HCT116 (cell line): ENCODE data around the gene LCA5L. TPM values are rescaled to one million over a fixed set of nuclear protein-coding genes. Genes with fewer than 3 reads are reported as not detected.

ENCODE experiments used
- ATAC-seq: fragments of 200-7000 bp; cut with Tn5 transposase; 2 replicates; pipeline ENCODE4 v1.9.1; 2020; ENCODE audit warnings: mild to moderate bottlenecking, moderate library complexity
- BruUV-seq: library from RNA; stranded (reverse); fragments of 400-500 nt; replicated peaks from 2 replicates; lab custom pipeline; 2021; lab: Mats Ljungman, UMichigan
- CTCF ChIA-PET: fragments of 300-600 bp; sonication (Branson Sonifier 250); formaldehyde crosslinking; loops from one replicate; lab custom pipeline; 2021; ENCODE audit warnings: antibody characterized with exemption; lab: Charles Lee
- POLR2A ChIA-PET: fragments of 300-600, 350-600 bp; sonication (Branson Sonifier 250); formaldehyde crosslinking; loops from one replicate; lab custom pipeline; 2021; ENCODE audit warnings: antibody characterized with exemption; lab: Charles Lee
- RAD21 ChIA-PET, 2 experiments: fragments of 300-600 bp; sonication (Branson Sonifier 250); formaldehyde crosslinking; loops; one replicate each; lab custom pipeline; 2023; ENCODE audit warnings: low total read pairs in 2 of 2; ENCODE audit not compliant: uncharacterized antibody in 2 of 2, unreplicated experiment in 2 of 2, low non-redundant PET in 1 of 2; lab: Charles Lee
- DNase-seq: peaks from one replicate; pipeline ENCODE4 v3.0.0-alpha.2; 2010; ENCODE audit warnings: low read depth, low spot score
- H2AFZ ChIP-seq: fragments of 200-600 bp; shearing (Covaris generic), sonication (generic); 2 replicates; pipeline ENCODE4 v1.6.1; 2017; ENCODE audit warnings: low read depth, mixed run types, mixed read lengths, antibody characterized with exemption, low read length; ENCODE audit not compliant: poor library complexity, severe bottlenecking
- H3K27ac ChIP-seq: 2 replicates; pipeline ENCODE4 v1.5.1; 2012; ENCODE audit warnings: low read depth, low read length
- H3K27me3 ChIP-seq: fragments of 200-600 bp; sonication (generic); 2 replicates; pipeline ENCODE4 v1.6.1; 2016; ENCODE audit warnings: mixed run types, low read length, mixed read lengths; ENCODE audit not compliant: insufficient read depth
- H3K36me3 ChIP-seq, 2 experiments: fragments of 200-500 bp in 1 of 2; fragments of 200-600 bp in 1 of 2; sonication (Bioruptor generic) in 1 of 2; sonication (generic) in 1 of 2; 2 replicates each; pipeline versions ENCODE4 v1.5.1 to v1.6.1; 2014 to 2016; ENCODE audit warnings: low read length in 2 of 2, inconsistent platforms in 1 of 2, mixed read lengths in 1 of 2, mixed run types in 1 of 2; ENCODE audit not compliant: insufficient read depth in 2 of 2, control insufficient read depth in 1 of 2
- H3K4me1 ChIP-seq, 2 experiments: fragments of 200-600 bp in 1 of 2; sonication (generic) in 1 of 2; 2 replicates each; pipeline versions ENCODE4 v1.5.1 to v1.6.1; 2012 to 2017; ENCODE audit warnings: low read length in 2 of 2, inconsistent platforms in 1 of 2, mild to moderate bottlenecking in 1 of 2, mixed read lengths in 1 of 2, mixed run types in 1 of 2, moderate library complexity in 1 of 2; ENCODE audit not compliant: insufficient read depth in 2 of 2, control insufficient read depth in 1 of 2
- H3K4me2 ChIP-seq: fragments of 200-600 bp; sonication (generic); 2 replicates; pipeline ENCODE4 v1.6.1; 2017; ENCODE audit warnings: mixed run types, low read length, mixed read lengths
- H3K4me3 ChIP-seq, 2 experiments: fragments of 200-600 bp in 1 of 2; sonication (generic) in 1 of 2; replicated peaks in 1 of 2; 2 replicates each; pipeline ENCODE4 v1.5.1; 2011 to 2016; ENCODE audit warnings: low read length in 2 of 2, control low read depth in 1 of 2, low read depth in 1 of 2, mild to moderate bottlenecking in 1 of 2, mixed read lengths in 1 of 2, mixed run types in 1 of 2
- H3K79me2 ChIP-seq: fragments of 200-600 bp; sonication (generic); 2 replicates; pipeline ENCODE4 v1.6.1; 2017; ENCODE audit warnings: mild to moderate bottlenecking, mixed run types, low read length, moderate library complexity, mixed read lengths; ENCODE audit not compliant: insufficient read depth
- H3K9ac ChIP-seq: fragments of 200-600 bp; sonication (generic); 2 replicates; pipeline ENCODE4 v1.6.1; 2016; ENCODE audit warnings: low read length, mixed read lengths
- H3K9me2 ChIP-seq: fragments of 200-600 bp; sonication (generic), shearing (Covaris generic); 2 replicates; pipeline ENCODE4 v1.6.1; 2017; ENCODE audit warnings: mixed run types, mild to moderate bottlenecking, moderate library complexity; ENCODE audit not compliant: insufficient read depth
- H3K9me3 ChIP-seq, 2 experiments: fragments of 200-500 bp in 1 of 2; fragments of 200-600 bp in 1 of 2; sonication (Bioruptor generic) in 1 of 2; sonication (generic) in 1 of 2; 2 replicates each; pipeline ENCODE4 v1.6.1; 2014 to 2017; ENCODE audit warnings: low read length in 2 of 2, mixed read lengths in 2 of 2, inconsistent platforms in 1 of 2, low read depth in 1 of 2, mild to moderate bottlenecking in 1 of 2, mixed run types in 1 of 2, moderate library complexity in 1 of 2; ENCODE audit not compliant: control insufficient read depth in 1 of 2, insufficient read depth in 1 of 2
- H4K20me1 ChIP-seq: fragments of 200-600 bp; sonication (generic), shearing (Covaris generic); 2 replicates; pipeline ENCODE4 v1.6.1; 2017; ENCODE audit warnings: mixed run types, mild to moderate bottlenecking, moderate library complexity; ENCODE audit not compliant: insufficient read depth
- CBX3 ChIP-seq: IDR thresholded peaks from 2 replicates; pipeline ENCODE4 v1.6.1; 2012; ENCODE audit warnings: low read depth
- CEBPB ChIP-seq: IDR thresholded peaks from 2 replicates; pipeline ENCODE4 v1.6.1; 2012; ENCODE audit warnings: low read depth
- EGR1 ChIP-seq: IDR thresholded peaks from 2 replicates; pipeline ENCODE4 v1.6.1; 2012; ENCODE audit warnings: low read depth
- ELF1 ChIP-seq: IDR thresholded peaks from 2 replicates; pipeline ENCODE4 v1.6.1; 2012; ENCODE audit warnings: low read depth, borderline replicate concordance
- EZH2 ChIP-seq: fragments of 200-600 bp; sonication (generic); IDR thresholded peaks from 2 replicates; pipeline ENCODE4 v1.6.1; 2017; ENCODE audit warnings: antibody characterized with exemption, mixed run types
- EZH2phosphoT487 ChIP-seq: fragments of 200-600 bp; IDR thresholded peaks from 2 replicates; pipeline ENCODE4 v1.6.1; 2018; ENCODE audit warnings: antibody characterized with exemption, borderline replicate concordance
- FOSL1 ChIP-seq: IDR thresholded peaks from 2 replicates; pipeline ENCODE4 v1.6.1; 2012; ENCODE audit warnings: low read depth
- JUND ChIP-seq: IDR thresholded peaks from 2 replicates; pipeline ENCODE4 v1.6.1; 2012
- POLR2A ChIP-seq: IDR thresholded peaks from 2 replicates; pipeline ENCODE4 v1.7.0; 2011; ENCODE audit warnings: borderline replicate concordance; ENCODE audit not compliant: insufficient read depth, insufficient read length; ENCODE audit errors: extremely low read depth
- POLR2AphosphoS5 ChIP-seq: IDR thresholded peaks from 2 replicates; pipeline ENCODE4 v1.6.1; 2011; ENCODE audit warnings: mild to moderate bottlenecking, low read depth, low read length, moderate library complexity
- RAD21 ChIP-seq: IDR thresholded peaks from 2 replicates; pipeline ENCODE4 v1.6.1; 2012; ENCODE audit warnings: low read depth, mild to moderate bottlenecking
- SIN3A ChIP-seq: IDR thresholded peaks from 2 replicates; pipeline ENCODE4 v1.6.1; 2012; ENCODE audit warnings: low read depth
- SP1 ChIP-seq: IDR thresholded peaks from 2 replicates; pipeline ENCODE4 v1.6.1; 2012; ENCODE audit warnings: low read depth
- TCF7L2 ChIP-seq: IDR thresholded peaks from 2 replicates; pipeline ENCODE4 v1.7.0; 2011; ENCODE audit warnings: borderline replicate concordance, inconsistent platforms; ENCODE audit not compliant: insufficient read depth, insufficient read length; ENCODE audit errors: extremely low read depth
- YY1 ChIP-seq: IDR thresholded peaks from 2 replicates; pipeline ENCODE4 v1.6.1; 2011; ENCODE audit warnings: low read length, low read depth, moderate library complexity, mild to moderate bottlenecking; ENCODE audit not compliant: insufficient replicate concordance; ENCODE audit errors: extremely low read depth
- ZFX ChIP-seq: fragments of 450-650 bp; IDR thresholded peaks from 2 replicates; pipeline ENCODE4 v1.6.1; 2017
- intact Hi-C: fragments of 100-400 bp; cut with micrococcal nuclease; formaldehyde crosslinking; loops from 2 replicates; pipeline ENCODE4 v1.10.0; 2022
- total RNA-seq: library from RNA; stranded (reverse); gene quantifications from one replicate; pipeline ENCODE4 v1.2.1, GENCODE V29; 2021; ENCODE audit not compliant: unreplicated experiment
- TF ChIP-seq, protein P1 (sequence below): IDR thresholded peaks from 2 replicates; pipeline ENCODE4 v1.6.1; 2012

LCA5L gene
- total RNA-seq, 1 experiment from 2014 or later, result 1.9 TPM

DNA sequence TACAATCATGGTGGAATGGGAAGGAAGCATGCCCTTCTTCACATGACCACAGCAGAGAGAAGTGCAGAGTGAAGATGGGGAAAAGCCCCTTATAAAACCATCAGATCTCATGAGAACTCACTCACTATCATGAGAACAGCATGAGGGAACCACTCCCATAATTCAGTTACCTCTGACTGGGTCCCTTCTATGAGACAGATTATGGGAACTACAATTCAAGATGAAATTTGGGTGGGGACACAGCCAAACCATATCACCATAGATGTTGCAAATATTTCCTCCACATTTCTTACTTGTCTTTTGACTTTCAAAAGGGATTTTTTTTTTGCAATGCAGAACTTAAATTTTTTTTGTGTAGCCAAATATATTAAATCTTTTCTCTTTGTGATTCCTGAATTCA lies 21.0 kb upstream of the LCA5L start:
- no peaks in the 10 kb centered on the region for H4K20me1 ChIP-seq
- DNase-seq (no peak), ATAC-seq (no peak)
- BruUV-seq, result no TSS peak
- RAD21 ChIA-PET, result no interaction called here
- intact Hi-C loops, result no loop called here
- H3K27ac ChIP-seq, result no peak overlapping the region
- POLR2A ChIA-PET, result no interaction called here
- H3K36me3 ChIP-seq, result no peaks in the 10 kb centered on the region
- no peaks in the 10 kb centered on the region for H3K4me1 ChIP-seq
- H3K9me2 ChIP-seq, result no peaks in the 10 kb centered on the region
- H3K4me3 ChIP-seq, result no peak overlapping the region
- H2AFZ ChIP-seq, result no peak overlapping the region
- no peak overlapping the region for H3K4me2 ChIP-seq
- H3K79me2 ChIP-seq, result no peaks in the 10 kb centered on the region
- TF ChIP-seq POLR2A, result no peak
- TF ChIP-seq JUND, result no peak
- no peaks in the 10 kb centered on the region for H3K27me3 ChIP-seq
- no peak overlapping the region for H3K9ac ChIP-seq
- CTCF ChIA-PET, result no interaction called here
- H3K9me3 ChIP-seq, result no peaks in the 10 kb centered on the region

DNA sequence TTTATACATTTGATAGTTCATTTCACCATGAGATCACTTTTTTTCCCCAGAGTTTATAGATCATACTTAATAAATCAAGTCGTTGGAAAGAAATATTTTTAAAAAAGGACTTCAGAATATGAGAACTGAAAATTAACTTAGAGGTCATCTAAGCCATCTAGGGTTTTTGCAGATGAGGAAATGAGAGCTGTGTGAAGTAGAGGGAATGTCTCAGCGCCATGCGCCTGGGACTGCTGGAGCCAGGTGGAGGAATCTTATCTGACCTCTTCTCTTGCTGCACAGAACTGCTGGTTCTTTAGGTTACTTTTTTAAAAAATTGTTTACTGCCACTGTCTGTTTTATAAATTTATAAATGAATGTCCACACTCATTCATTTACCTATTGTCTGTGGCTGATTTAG lies 17.7 kb upstream of the LCA5L start:
- H3K4me3 ChIP-seq, result no peak overlapping the region
- H3K36me3 ChIP-seq, result no peaks in the 10 kb centered on the region
- H3K27ac ChIP-seq, result no peak overlapping the region
- H3K4me2 ChIP-seq, result no peak overlapping the region
- CTCF ChIA-PET, result no interaction called here
- H4K20me1 ChIP-seq, result no peaks in the 10 kb centered on the region
- intact Hi-C loops, result no loop called here
- POLR2A ChIA-PET, result no interaction called here
- ATAC-seq (no peak), DNase-seq (no peak)
- H3K9me2 ChIP-seq, result no peaks in the 10 kb centered on the region
- no peaks in the 10 kb centered on the region for H3K4me1 ChIP-seq
- no TSS peak for BruUV-seq
- H3K9me3 ChIP-seq, result no peaks in the 10 kb centered on the region
- RAD21 ChIA-PET, result interaction anchor here in 1 of 2 experiments (0.6 kb wide), 1 partner anchor 43 kb away, joined by 5 read pairs; no protein-coding TSS in a partner anchor
- H2AFZ ChIP-seq, result no peak overlapping the region
- no peak overlapping the region for H3K9ac ChIP-seq
- H3K79me2 ChIP-seq, result no peaks in the 10 kb centered on the region
- TF ChIP-seq CBX3, result no peak
- no peak for TF ChIP-seq ZFX
- TF ChIP-seq POLR2AphosphoS5, result no peak
- no peak for TF ChIP-seq EZH2phosphoT487
- no peak for TF ChIP-seq YY1
- TF ChIP-seq EZH2, result no peak
- no peak for TF ChIP-seq EGR1
- TF ChIP-seq RAD21, result no peak
- no peak for TF ChIP-seq SP1
- TF ChIP-seq SIN3A, result no peak
- TF ChIP-seq FOSL1, result no peak
- TF ChIP-seq CEBPB, result no peak
- TF ChIP-seq, protein P1, sequence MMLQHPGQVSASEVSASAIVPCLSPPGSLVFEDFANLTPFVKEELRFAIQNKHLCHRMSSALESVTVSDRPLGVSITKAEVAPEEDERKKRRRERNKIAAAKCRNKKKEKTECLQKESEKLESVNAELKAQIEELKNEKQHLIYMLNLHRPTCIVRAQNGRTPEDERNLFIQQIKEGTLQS, result no peak
- no peak for TF ChIP-seq ELF1
- TF ChIP-seq TCF7L2, result no peak
- H3K27me3 ChIP-seq, result no peaks in the 10 kb centered on the region
